A549 (cell line): ENCODE results near the gene SPG21.

Source experiments
- CEBPB ChIP-seq, 2 experiments: fragments of >200 bp in 1 of 2; sonication (Bioruptor Twin) in 1 of 2; formaldehyde crosslinking in 1 of 2; IDR thresholded peaks; 2 replicates each; pipeline ENCODE4 v1.6.1; 2012 to 2016
- CHD2 ChIP-seq: fragments of 150-350 bp; IDR thresholded peaks from 2 replicates; pipeline ENCODE4 v1.6.1; 2014; ENCODE audit warnings: low read length; ENCODE audit not compliant: partially characterized antibody
- CTCF ChIP-seq: fragments of >200 bp; sonication (Bioruptor Twin); formaldehyde crosslinking; IDR thresholded peaks from 3 replicates; pipeline ENCODE4 v1.5.1; 2016
- POLR2AphosphoS2 ChIP-seq: conservative IDR thresholded peaks from 2 replicates; pipeline ENCODE4 v1.6.1; 2012; ENCODE audit warnings: low read length, improper control_type of control experiment, inconsistent platforms
- RFX5 ChIP-seq: fragments of 450-650 bp; IDR thresholded peaks from 2 replicates; pipeline ENCODE4 v1.7.1; 2014; ENCODE audit warnings: antibody characterized with exemption, mild to moderate bottlenecking, moderate library complexity

- no peak for TF ChIP-seq RFX5
- no peak for TF ChIP-seq CTCF
- no peak for TF ChIP-seq CEBPB (IDR thresholded peaks at IDR 0.05)
- no peak for TF ChIP-seq POLR2AphosphoS2
- no peak for TF ChIP-seq CHD2
Measured at GRCh38 chr15:64970698-64971097, 19.0 kb downstream of the SPG21 start.
